GM19455 (cell line): Measurements from ENCODE around the gene LCNL1.
"Not testable (repeated sequence)": the region's sequence is repeated elsewhere in the genome, so short reads cannot be mapped to it uniquely, and the experiment has no call there.

ENCODE experiments used
- ATAC-seq: cut with Tn5 transposase; IDR thresholded peaks from one replicate; pipeline ENCODE4 v1.9.1; 2021; ENCODE audit not compliant: unreplicated experiment

Gene LCNL1

DNA sequence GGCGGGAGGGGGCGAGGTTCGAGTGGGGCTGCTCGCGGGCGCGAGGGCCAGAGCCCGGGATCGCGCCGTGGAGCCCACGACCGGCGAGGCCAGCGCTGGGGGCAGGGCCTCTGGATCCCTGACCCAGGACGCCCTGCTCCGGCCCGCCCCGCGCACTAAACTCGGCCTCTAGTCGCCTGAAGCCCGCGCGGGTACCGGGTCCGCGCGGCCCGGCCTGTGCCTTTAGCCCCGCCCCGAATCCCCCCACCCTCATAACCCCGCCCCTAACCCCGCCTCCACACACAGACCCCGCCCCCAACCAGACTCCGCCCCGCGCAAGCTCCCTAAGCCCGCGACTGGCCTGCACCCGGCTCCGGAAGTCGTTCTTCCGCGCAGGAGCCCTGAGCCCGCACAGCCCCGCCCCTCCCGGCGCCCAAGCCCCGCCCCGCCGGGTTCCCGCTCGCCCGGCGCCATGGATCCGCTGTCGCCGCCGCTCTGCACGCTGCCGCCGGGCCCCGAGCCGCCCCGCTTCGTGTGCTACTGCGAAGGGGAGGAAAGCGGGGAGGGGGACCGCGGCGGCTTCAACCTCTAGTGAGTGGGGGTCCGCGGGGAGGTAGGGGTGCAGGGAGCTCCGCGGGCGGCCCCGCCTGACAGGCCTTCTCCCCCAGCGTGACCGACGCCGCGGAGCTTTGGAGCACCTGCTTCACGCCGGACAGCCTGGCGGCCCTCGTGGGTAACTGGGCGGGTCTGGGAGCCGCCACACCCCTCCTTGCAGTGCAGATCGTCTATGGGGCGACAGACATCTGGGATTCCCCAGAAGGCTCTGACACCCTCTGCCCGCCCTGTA is 9.4 kb downstream of the LCNL1 start, which contains the start of gene PAXX:
Gene PAXX (plus strand): TSS at position 430 of the 826 bp plus-strand sequence. CDS start 22 bp downstream, at position 452.
- peak; percentile 77 for ATAC-seq

DNA sequence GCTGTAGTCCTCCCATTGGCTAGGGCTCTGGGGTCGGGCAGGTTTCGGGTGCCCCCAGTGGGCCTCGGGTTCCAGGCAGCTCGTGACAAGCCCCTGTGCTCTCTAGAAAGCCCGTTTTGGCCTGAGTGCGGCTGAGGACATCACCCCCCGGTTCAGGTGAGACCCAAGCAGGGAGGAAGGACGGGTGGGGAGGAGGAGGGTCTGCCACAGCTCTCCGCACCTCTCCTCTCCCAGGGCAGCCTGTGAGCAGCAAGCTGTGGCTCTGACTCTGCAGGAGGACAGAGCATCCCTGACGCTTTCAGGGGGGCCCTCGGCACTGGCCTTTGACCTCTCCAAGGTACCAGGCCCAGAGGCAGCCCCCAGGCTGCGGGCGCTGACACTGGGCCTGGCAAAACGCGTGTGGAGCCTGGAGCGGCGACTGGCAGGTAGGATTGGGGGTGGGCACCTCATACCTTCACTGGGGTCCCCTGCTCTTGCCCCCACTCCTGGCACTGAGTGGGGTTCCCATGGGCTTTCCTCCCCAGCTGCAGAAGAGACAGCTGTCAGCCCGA is 10.1 kb downstream of the LCNL1 start:
- peak; percentile 10 for ATAC-seq

DNA sequence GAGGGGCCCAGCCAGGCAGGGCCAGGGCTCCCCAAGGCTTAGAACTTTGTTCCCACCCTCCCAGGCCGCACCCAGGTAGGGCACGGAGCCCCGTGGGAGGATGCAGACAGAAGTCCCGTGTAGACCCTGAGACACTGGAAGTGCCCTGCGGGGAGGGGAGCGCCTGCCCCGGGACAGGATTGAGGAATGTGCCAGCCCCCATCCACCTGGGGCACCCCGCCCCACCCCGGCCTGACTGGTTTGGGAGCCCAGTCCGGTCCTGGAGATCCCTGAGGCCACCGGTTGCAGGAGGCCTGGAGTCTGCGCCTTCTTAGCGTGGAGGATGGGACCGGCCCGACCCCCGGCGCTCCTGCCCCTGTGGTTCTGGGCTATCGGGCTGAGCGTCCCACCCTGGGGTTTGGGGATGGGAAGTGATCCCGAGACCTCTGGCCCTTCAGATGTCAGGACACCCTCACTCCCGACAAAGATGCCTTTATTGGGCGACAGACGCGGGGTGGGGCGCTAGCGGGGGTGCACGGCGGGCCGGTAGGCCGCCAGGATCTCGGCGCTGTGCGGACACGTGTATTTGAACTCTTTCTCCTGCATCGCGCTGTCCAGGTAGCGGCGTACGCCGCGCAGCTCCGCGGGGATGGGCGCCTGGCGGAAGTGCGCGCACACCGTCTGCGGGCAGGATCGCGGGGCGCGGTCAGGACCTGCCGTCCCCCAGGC is 11.5 kb downstream of the LCNL1 start:
- no peak for ATAC-seq

GRCh38 chr9:136994888-136995230 is 12.1 kb downstream of the LCNL1 start:
- no peak for ATAC-seq

DNA sequence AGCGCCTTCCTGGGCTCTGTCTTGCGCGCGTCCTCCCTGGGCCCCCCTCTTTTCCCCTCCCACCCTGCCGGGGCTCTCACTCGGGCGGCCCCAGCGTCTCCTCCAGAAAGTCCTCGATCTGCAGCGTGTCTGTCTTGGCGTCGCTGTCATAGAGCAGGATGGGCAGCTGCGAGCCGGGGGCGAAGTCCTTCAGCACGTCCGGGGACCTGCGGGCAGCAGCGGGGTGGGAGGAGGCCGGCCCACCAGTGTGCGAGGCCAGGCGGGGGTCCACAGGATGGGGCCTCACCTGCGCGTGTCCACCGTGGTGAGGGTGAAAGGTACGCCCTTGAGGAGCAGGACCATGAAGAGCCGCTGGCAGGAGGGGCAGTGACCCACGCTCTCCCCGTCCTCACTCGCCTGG is 12.6 kb downstream of the LCNL1 start:
- no peak for ATAC-seq

- no peak for ATAC-seq
Measured at GRCh38 chr9:136995772-136996311, 13.0 kb downstream of the LCNL1 start.

DNA sequence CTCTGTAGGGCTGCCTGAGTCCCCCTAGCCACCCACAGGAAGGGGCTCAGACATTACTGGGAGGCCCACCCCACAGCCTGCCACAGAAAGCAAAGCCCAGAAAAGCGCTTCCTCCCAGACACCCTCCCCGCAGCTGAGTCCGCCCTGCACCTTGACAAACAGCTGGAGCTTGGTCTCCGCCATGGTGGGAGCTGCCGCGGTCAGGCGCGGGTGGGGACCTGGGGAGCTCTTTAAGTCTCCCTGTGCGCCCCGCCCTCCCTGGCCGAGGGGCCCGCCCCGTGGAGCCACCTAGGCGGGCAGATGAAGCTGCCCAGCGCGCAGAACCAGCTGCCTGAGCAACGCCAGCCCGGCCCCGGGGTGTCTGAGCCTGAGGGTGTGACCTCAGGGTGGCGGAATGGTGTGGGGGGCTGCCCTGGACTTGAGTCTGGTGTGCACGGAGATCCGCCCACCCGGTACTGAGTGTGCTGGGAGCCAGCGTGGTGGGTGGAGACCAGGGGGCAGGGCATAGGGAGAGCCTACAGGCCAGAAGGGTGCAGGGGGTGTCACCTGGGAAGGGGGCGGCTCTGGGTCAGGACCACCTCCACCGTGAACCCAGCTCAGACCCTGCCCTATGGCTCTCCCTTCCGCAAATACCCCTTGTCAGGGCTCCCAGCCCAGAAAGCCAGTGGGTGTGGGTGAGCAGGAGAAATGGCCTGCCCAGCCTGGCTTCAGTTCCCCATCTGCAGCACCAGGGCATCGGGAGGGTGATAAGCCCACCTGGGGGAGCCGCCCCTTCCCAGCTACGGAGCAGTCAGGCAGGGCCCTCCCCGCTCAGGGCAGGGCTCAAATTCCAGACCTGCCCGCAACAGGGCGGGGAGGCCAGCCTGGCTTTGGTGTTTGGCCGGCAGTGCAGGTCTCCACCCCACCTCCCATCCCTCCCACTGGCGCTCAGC is 13.8 kb downstream of the LCNL1 start, which contains the start of gene CLIC3:
Gene CLIC3 (minus strand): TSS at position 208 of the 932 bp plus-strand sequence. CDS start 25 bp downstream, at position 183.
- no peak for ATAC-seq

DNA sequence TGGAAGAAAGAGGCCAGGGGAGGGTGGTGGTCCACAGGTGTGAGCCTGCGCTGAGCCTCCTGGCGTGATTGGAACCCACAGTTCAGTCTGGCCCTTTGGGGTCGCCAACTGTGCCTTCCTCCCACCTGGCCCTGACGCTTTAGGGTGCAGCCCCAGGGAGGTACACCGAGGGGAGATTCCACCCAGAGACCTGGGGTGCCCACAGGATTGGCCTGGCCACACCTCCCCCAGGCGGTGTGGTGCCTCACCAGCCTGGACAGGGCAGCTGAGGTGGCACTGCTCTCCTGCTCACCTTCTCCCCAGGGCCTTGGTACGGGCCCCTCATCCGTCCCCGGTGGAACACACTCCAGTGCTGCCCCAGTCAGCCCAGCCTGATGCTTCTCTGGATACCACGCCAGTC is 14.6 kb downstream of the LCNL1 start:
- ATAC-seq = no peak

DNA sequence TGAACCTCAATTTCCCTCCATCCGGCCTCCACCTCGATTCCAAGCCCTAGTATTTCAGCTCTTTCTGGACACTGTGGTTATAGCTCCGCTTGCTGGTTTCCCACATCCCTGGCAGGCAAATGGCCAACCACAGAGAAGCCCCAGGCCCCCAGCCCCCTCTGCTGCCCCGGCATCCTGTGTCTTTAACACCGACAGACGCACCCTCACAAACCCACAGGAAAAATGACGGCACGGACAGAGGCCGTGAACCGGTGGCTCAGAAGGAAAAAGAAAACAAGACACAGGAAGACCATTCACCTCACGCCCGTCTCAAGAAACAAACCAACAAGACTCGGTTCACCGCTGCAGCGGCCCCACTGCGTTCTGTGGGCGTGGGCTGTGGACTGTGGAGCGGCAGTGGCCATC is 15.0 kb downstream of the LCNL1 start:
- ATAC-seq = no peak

GRCh38 chr9:137000177-137000930 is 17.6 kb downstream of the LCNL1 start:
- peak; percentile 59 for ATAC-seq

DNA sequence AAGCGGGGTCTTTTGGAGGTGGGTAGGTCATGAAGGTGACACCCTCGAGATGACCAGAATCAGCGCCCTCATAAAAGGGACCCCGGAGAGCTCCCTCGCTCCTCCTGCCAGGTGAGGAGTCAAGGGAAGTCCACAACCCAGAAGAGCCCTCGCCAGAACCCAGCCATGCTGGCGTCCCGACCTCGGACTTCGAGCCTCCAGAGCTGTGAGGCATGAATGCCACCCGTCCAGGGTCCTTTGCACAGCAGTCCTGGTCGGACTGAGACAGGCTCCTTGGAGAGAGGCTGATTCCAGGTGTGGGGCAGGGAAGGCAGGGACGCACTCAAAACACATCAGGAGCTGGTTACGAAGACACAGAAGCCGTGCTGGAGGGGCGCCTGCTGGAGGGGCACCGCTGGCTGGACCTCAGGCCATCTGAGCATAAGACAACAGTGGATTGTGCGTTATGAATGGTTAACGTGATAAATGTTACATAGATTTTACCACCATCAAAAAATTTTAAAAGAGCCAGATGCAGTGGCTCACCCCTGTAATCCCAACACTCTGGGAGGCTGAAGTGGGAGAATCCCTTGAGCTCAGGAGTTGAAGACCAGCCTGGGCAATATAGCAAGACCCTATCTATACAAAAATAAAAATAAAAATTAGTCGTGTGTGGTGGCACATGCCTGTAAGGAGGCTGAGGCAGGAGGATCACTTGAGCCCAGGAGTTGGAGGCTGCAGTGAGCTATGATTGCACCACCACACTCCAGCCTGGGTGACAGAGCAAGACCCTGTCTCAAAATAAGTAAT is 19.3 kb downstream of the LCNL1 start:
- ATAC-seq = no peak

- no peak for ATAC-seq
Measured at GRCh38 chr9:137002646-137003041, 19.9 kb downstream of the LCNL1 start.

DNA sequence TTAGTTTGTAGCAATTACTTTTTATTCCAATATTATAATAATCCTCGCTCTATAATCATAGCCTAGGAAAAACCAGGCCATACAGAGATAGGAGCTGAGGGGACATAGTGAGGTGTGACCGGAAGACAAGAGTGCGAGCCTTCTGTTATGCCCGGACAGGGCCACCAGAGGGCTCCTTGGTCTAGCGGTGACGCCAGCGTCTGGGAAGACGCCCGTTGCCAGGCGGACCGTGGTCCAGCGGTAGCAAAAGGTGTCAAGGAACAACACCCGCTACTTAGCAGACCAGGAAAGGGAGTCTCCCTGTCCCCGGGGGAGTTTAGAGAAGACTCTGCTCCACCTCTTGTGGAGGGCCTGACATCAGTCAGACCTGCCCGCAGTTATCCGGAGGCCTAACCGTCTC is 21.5 kb downstream of the LCNL1 start:
- not testable (repeated sequence) for ATAC-seq

DNA sequence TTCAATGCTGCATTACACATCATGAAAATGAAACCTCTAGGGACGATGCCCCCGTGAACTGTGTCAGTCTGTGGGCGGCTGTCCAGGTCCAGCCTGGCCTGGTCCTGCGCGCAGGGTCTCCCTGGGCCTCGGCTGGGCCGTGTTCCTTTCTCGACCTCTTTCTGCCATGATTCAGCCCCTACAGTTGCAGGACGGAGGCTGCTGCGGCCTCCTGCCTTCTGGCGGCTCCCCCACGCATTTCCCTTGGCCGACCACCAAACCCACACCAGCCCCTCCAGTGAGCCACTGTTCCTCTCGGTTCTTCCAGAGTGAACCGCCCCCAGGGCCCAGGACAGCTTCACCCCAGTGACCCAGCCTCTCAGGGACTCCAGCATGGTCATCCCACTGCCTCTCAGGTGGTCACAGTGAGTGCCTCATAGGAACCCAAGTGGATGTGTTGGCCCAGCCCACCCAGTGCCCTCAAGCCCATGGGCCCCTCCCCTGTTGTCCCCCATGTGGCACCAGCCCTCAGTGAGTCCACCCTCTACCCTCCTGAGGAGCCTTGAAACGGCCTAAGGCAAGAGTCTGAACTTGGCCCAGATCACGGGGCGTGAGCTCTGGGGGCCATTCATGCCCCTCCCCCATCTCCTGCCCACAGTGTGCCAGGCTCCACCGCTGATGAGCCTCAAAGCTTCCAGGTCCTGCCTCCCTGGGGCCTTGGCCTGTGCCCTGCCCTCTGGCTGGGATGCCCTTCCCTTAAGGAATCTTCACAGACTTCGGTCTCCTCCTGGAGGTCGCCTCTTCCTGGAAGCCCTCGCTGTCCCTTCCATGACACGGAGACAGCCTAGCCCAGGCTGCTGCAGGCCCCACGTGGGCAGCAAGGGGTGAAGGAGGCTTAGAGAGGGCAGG is 23.6 kb downstream of the LCNL1 start:
- no peak for ATAC-seq

GRCh38 chr9:137007108-137007815 is 24.5 kb downstream of the LCNL1 start:
- ATAC-seq = no peak

DNA sequence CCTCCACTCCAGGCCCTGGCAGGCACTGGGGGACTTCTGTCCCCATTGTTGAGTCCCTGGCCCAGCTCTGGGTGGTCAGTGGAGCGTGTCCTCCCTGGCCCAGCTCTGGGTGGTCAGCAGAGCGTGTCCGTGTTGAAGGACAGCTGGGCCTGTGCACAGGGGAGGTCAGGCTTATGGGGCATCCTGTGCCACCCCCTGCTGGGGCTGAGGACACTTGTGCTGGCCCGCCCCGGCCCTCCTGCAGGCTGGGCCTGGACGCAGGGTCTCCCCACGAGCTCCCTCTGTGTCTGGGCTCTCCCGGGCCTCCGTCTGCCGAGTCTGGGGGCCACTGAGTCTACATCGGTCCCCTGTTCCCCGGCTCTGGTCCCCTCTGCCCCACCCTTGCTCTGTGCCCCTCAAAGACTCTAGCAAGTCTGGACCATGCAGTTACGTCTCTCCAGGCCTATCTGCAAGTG is 25.1 kb downstream of the LCNL1 start:
- no peak for ATAC-seq

DNA sequence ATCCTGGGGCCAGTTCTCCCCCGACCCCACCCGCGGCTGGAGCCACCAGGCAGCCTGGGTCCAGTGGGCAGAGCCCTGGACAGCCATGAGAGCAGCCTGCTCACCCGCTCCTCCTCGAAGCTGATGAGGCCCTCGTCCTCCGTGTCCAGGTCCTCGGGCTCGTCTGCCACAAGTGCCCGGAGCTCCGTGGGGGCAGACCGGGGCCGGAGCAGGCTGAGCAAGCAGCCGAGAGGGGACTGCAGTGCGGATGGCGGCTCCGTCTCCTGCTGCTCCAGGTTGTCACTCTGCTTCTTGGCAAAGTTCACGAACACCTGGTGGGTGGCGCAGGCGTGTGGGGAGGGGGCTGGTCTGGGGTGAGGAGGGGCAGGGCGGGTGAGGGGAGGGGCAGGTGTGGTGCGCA is 25.5 kb downstream of the LCNL1 start:
- ATAC-seq = no peak
